Tibial nerve (tissue), 4 donors: ENCODE results near the gene AMOTL1.

Experiments used
- EP300 ChIP-seq, 2 donors: sonication (generic); formaldehyde crosslinking; IDR thresholded peaks; one replicate each; pipeline ENCODE4 v1.6.1; 2017; ENCODE audit warnings: antibody characterized with exemption in 2 of 2, mild to moderate bottlenecking in 1 of 2
- POLR2A ChIP-seq, 2 donors: fragments of 450-650 bp; IDR thresholded peaks; one replicate each; pipeline ENCODE4 v1.6.1; 2017; ENCODE audit warnings: antibody characterized with exemption in 2 of 2, mild to moderate bottlenecking in 2 of 2, moderate library complexity in 2 of 2
- TF ChIP-seq, protein P1 (sequence below), 5 experiments: fragments of 200-600 bp in 3 of 5; fragments of 450-650 bp in 2 of 5; sonication (generic) in 3 of 5; IDR thresholded peaks; one replicate each; pipeline ENCODE4 v1.5.1; 2016 to 2019; ENCODE audit warnings: antibody characterized with exemption in 5 of 5, mild to moderate bottlenecking in 3 of 5, moderate library complexity in 2 of 5

- TF ChIP-seq, protein P1, sequence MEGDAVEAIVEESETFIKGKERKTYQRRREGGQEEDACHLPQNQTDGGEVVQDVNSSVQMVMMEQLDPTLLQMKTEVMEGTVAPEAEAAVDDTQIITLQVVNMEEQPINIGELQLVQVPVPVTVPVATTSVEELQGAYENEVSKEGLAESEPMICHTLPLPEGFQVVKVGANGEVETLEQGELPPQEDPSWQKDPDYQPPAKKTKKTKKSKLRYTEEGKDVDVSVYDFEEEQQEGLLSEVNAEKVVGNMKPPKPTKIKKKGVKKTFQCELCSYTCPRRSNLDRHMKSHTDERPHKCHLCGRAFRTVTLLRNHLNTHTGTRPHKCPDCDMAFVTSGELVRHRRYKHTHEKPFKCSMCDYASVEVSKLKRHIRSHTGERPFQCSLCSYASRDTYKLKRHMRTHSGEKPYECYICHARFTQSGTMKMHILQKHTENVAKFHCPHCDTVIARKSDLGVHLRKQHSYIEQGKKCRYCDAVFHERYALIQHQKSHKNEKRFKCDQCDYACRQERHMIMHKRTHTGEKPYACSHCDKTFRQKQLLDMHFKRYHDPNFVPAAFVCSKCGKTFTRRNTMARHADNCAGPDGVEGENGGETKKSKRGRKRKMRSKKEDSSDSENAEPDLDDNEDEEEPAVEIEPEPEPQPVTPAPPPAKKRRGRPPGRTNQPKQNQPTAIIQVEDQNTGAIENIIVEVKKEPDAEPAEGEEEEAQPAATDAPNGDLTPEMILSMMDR (IDR thresholded peaks at IDR 0.05), result no peak
- TF ChIP-seq EP300 (IDR thresholded peaks at IDR 0.05), result no peak
- TF ChIP-seq POLR2A (IDR thresholded peaks at IDR 0.05), result no peak
These were observed 13.7 kb downstream of the AMOTL1 start for GRCh38 chr11:94781837-94782236.
